K562 (cell line): ENCODE results near the gene PTGES3. TPM values are rescaled to one million over a fixed set of nuclear protein-coding genes. Genes with fewer than 3 reads are reported as not detected.

Experiments used
- ATF1 ChIP-seq, 2 experiments: fragments of 450-650 bp in 1 of 2; IDR thresholded peaks; 2 replicates each; pipeline ENCODE4 v1.6.1; 2016; ENCODE audit warnings: missing compliant biosample characterization in 1 of 2, missing genetic modification characterization in 1 of 2
- CCNT2 ChIP-seq: IDR thresholded peaks from 2 replicates; pipeline ENCODE4 v1.6.1; 2011; ENCODE audit warnings: borderline replicate concordance, low read depth, mild to moderate bottlenecking, moderate library complexity, mixed read lengths, low read length; ENCODE audit not compliant: insufficient read length; ENCODE audit errors: extremely low read depth
- CXXC5 ChIP-seq: fragments of 250-450 bp; sonication (Bioruptor Pico); IDR thresholded peaks from 2 replicates; pipeline ENCODE4 v1.8.0; 2022; ENCODE audit warnings: inconsistent platforms, mild to moderate bottlenecking, moderate library complexity
- E2F3 ChIP-seq: fragments of 250-450 bp; sonication (Bioruptor Pico); IDR thresholded peaks from 2 replicates; pipeline ENCODE4 v1.4.0; 2020; ENCODE audit warnings: mild to moderate bottlenecking
- FOXK2 ChIP-seq, 2 experiments: fragments of 450-650 bp; IDR thresholded peaks in 1 of 2; conservative IDR thresholded peaks in 1 of 2; 2 replicates each; pipeline ENCODE4 v1.6.1; 2016; ENCODE audit warnings: low read depth in 2 of 2, mild to moderate bottlenecking in 1 of 2
- GATAD2B ChIP-seq: fragments of 450-650 bp; IDR thresholded peaks from 2 replicates; pipeline ENCODE4 v1.6.1; 2017; ENCODE audit warnings: mild to moderate bottlenecking, borderline replicate concordance
- HCFC1 ChIP-seq: IDR thresholded peaks from 2 replicates; pipeline ENCODE4 v1.6.1; 2012; ENCODE audit warnings: low read depth, low read length, improper control_type of control experiment
- JUN ChIP-seq, 2 experiments: sonication (generic) in 1 of 2; formaldehyde crosslinking in 1 of 2; IDR thresholded peaks; 2 replicates each; pipeline versions ENCODE4 v1.6.1 to v1.8.0; 2012 to 2022; ENCODE audit warnings: borderline replicate concordance in 2 of 2, mild to moderate bottlenecking in 2 of 2, improper control_type of control experiment in 1 of 2, low read depth in 1 of 2, low read length in 1 of 2, missing genetic modification reagents in 1 of 2
- LEF1 ChIP-seq: fragments of 450-650 bp; IDR thresholded peaks from 2 replicates; pipeline ENCODE4 v1.6.1; 2016; ENCODE audit warnings: mild to moderate bottlenecking
- MCM5 ChIP-seq: fragments of 450-650 bp; IDR thresholded peaks from 2 replicates; pipeline ENCODE4 v1.6.1; 2016; ENCODE audit warnings: low read depth
- NEUROD1 ChIP-seq: fragments of 150-350 bp; IDR thresholded peaks from 2 replicates; pipeline ENCODE4 v1.6.1; 2014; ENCODE audit warnings: borderline replicate concordance, low read length, low read depth; ENCODE audit not compliant: partially characterized antibody
- NR2C2 ChIP-seq, 2 experiments: fragments of 200-800 bp in 1 of 2; sonication (Bioruptor generic) in 1 of 2; sonication (generic) in 1 of 2; formaldehyde crosslinking in 1 of 2; IDR thresholded peaks; 2 replicates each; pipeline versions ENCODE4 v1.6.1 to v1.8.0; 2016 to 2022; ENCODE audit warnings: mild to moderate bottlenecking in 1 of 2, missing compliant biosample characterization in 1 of 2, missing genetic modification characterization in 1 of 2, missing genetic modification reagents in 1 of 2
- U2AF1 ChIP-seq: fragments of 200-400 bp; formaldehyde crosslinking; optimal IDR thresholded peaks from 2 replicates; pipeline ENCODE3; 2017; ENCODE audit warnings: mild to moderate bottlenecking, low read depth, low read length, moderate library complexity
- ZNF561 ChIP-seq: fragments of 450-650 bp; formaldehyde crosslinking; conservative IDR thresholded peaks from 2 replicates; pipeline ENCODE4 v1.4.0; 2020; ENCODE audit warnings: mild to moderate bottlenecking, moderate library complexity
- ZNF695 ChIP-seq: fragments of 450-650 bp; formaldehyde crosslinking; IDR thresholded peaks from 2 replicates; pipeline ENCODE4 v1.4.0; 2020; ENCODE audit warnings: mild to moderate bottlenecking, moderate library complexity
- polyA plus RNA-seq, 8 experiments: library from polyadenylated mRNA; depleted of rRNA in 4 of 8; stranded (reverse) in 5 of 8; unstranded in 3 of 8; fragments of >200 nt; fragmentation: Nextera tagmentation in 2 of 8; fragmentation: Illumina TruSeq in 1 of 8; extraction: Ambion mirVana in 2 of 8; extraction: Trizol in 1 of 8; gene quantifications; 2 replicates each; pipeline versions ENCODE4 v1.2.1 to v1.2.3, GENCODE V29; 2011 to 2014; ENCODE audit warnings: inconsistent platforms in 1 of 8, missing spikeins in 1 of 8
- total RNA-seq, 7 experiments: library from RNA; depleted of rRNA in 6 of 7; stranded (reverse); fragments of >200 nt in 6 of 7; fragmentation: Illumina TruSeq in 2 of 7; extraction: Trizol in 2 of 7; gene quantifications; 2 replicates each; pipeline versions ENCODE4 v1.2.1 to v1.2.3, GENCODE V29; 2011 to 2021; ENCODE audit warnings: low replicate concordance in 1 of 7
- TF ChIP-seq, protein P1 (sequence below): fragments of 200-800 bp; sonication (Bioruptor generic); IDR thresholded peaks from 2 replicates; pipeline ENCODE4 v1.6.1; 2017; ENCODE audit warnings: missing genetic modification characterization, missing compliant biosample characterization
- TF ChIP-seq, protein P2 (sequence below): fragments of 450-650 bp; formaldehyde crosslinking; IDR thresholded peaks from 2 replicates; pipeline ENCODE4 v1.4.0; 2022; ENCODE audit warnings: mild to moderate bottlenecking, moderate library complexity
- TF ChIP-seq, protein P3 (sequence below): conservative IDR thresholded peaks from 2 replicates; pipeline ENCODE4 v1.6.1; 2011; ENCODE audit warnings: low read depth, mild to moderate bottlenecking, low read length; ENCODE audit not compliant: control insufficient read depth
- TF ChIP-seq, protein P4 (sequence below): fragments of 150-350 bp; conservative IDR thresholded peaks from 2 replicates; pipeline ENCODE4 v1.6.1; 2014; ENCODE audit warnings: low read length

Gene PTGES3
- total and polyA plus RNA-seq, 9 of the 15 experiments (the other 6 are each of a cell fraction or from before 2014, with no cell fraction given): 163 to 501 (median 213) TPM

DNA sequence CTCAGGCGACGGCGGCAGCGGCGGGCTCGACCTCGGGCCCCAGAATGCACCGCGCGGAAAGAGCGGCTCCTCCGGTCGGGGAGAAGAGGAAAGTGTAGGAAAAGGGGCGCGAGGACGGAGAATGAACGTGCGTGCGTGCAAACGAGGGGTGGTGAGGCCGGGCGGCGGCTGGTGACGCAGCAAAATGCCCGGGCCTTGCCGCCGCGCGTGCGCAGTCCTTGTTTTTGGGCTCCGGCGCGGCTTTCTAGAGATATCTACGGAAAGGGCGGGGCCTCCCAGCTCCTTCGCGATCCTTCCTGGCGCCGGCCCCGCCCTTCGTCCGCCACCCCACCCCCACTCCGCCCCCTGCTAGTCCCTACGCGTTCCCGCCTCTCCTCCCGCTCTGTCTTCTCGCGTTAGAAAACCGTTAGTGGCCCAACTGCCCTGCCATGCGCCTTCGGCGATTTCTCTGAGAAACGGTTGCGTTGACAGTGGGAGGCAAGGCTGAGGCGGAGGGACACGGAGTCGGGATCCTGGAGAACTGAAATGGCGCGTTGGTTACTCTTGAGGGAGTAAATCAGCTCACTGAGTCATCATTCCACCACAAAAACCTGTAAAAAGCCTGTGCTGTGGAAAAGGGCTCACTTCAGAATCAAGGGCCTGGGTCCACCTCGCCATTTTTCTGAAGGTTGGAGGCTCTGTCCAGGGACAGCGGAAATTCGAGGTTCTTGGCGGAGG lies at the start of gene PTGES3 (continued):
- TF ChIP-seq FOXK2 (conservative IDR thresholded peaks at IDR 0.05 in 1 of 2, IDR thresholded peaks at IDR 0.05 in 1 of 2; ENCODE audit: low read depth in 2 of 2): peak; percentile 10 to 32; a peak in 1 of 4 replicates
- peak; percentile 56; the same call in 1 of the 2 replicates for TF ChIP-seq E2F3 (CRISPR knock-in tag)
- no peak for TF ChIP-seq MCM5
- TF ChIP-seq CXXC5 (CRISPR knock-in tag): peak; percentile 96
- peak; percentile 82 for TF ChIP-seq CCNT2
- TF ChIP-seq, protein P1, sequence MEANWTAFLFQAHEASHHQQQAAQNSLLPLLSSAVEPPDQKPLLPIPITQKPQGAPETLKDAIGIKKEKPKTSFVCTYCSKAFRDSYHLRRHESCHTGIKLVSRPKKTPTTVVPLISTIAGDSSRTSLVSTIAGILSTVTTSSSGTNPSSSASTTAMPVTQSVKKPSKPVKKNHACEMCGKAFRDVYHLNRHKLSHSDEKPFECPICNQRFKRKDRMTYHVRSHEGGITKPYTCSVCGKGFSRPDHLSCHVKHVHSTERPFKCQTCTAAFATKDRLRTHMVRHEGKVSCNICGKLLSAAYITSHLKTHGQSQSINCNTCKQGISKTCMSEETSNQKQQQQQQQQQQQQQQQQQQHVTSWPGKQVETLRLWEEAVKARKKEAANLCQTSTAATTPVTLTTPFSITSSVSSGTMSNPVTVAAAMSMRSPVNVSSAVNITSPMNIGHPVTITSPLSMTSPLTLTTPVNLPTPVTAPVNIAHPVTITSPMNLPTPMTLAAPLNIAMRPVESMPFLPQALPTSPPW (CRISPR knock-in tag): peak; percentile 79
- peak; percentile 70 for TF ChIP-seq NEUROD1
- peak; percentile 77 for TF ChIP-seq HCFC1
- 0 out of 2 replicates have a peak, but pooled peaks have one; percentile 12 for TF ChIP-seq ZNF561 (CRISPR knock-in tag)
- TF ChIP-seq ZNF695 (CRISPR knock-in tag): no peak
- peak; percentile 32; the same call in 1 of the 2 replicates for TF ChIP-seq JUN (IDR thresholded peaks at IDR 0.05; ENCODE audit: borderline replicate concordance, low read depth, low read length)
- no peak; the same call in 1 of the 2 replicates for TF ChIP-seq JUN (CRISPR knock-in tag; IDR thresholded peaks at IDR 0.05; ENCODE audit: borderline replicate concordance)
- TF ChIP-seq, protein P2, sequence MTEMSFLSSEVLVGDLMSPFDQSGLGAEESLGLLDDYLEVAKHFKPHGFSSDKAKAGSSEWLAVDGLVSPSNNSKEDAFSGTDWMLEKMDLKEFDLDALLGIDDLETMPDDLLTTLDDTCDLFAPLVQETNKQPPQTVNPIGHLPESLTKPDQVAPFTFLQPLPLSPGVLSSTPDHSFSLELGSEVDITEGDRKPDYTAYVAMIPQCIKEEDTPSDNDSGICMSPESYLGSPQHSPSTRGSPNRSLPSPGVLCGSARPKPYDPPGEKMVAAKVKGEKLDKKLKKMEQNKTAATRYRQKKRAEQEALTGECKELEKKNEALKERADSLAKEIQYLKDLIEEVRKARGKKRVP (CRISPR knock-in tag): 0 out of 2 replicates have a peak, but pooled peaks have one; percentile 50
- no peak for TF ChIP-seq U2AF1
- TF ChIP-seq LEF1: peak; percentile 20; the same call in 1 of the 2 replicates
- TF ChIP-seq, protein P3, sequence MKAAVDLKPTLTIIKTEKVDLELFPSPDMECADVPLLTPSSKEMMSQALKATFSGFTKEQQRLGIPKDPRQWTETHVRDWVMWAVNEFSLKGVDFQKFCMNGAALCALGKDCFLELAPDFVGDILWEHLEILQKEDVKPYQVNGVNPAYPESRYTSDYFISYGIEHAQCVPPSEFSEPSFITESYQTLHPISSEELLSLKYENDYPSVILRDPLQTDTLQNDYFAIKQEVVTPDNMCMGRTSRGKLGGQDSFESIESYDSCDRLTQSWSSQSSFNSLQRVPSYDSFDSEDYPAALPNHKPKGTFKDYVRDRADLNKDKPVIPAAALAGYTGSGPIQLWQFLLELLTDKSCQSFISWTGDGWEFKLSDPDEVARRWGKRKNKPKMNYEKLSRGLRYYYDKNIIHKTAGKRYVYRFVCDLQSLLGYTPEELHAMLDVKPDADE: peak; percentile 48
- TF ChIP-seq, protein P4, sequence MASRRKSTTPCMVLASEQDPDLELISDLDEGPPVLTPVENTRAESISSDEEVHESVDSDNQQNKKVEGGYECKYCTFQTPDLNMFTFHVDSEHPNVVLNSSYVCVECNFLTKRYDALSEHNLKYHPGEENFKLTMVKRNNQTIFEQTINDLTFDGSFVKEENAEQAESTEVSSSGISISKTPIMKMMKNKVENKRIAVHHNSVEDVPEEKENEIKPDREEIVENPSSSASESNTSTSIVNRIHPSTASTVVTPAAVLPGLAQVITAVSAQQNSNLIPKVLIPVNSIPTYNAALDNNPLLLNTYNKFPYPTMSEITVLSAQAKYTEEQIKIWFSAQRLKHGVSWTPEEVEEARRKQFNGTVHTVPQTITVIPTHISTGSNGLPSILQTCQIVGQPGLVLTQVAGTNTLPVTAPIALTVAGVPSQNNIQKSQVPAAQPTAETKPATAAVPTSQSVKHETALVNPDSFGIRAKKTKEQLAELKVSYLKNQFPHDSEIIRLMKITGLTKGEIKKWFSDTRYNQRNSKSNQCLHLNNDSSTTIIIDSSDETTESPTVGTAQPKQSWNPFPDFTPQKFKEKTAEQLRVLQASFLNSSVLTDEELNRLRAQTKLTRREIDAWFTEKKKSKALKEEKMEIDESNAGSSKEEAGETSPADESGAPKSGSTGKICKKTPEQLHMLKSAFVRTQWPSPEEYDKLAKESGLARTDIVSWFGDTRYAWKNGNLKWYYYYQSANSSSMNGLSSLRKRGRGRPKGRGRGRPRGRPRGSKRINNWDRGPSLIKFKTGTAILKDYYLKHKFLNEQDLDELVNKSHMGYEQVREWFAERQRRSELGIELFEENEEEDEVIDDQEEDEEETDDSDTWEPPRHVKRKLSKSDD: 0 out of 2 replicates have a peak, but pooled peaks have one; percentile 4
- peak; percentile 55; the same call in 1 of the 2 replicates for TF ChIP-seq GATAD2B
- TF ChIP-seq NR2C2 (CRISPR knock-in tag; IDR thresholded peaks at IDR 0.05): no peak
- peak; percentile 67 for TF ChIP-seq NR2C2 (tag; IDR thresholded peaks at IDR 0.05)
- TF ChIP-seq ATF1 (CRISPR knock-in tag; IDR thresholded peaks at IDR 0.05): peak; percentile 66
- peak; percentile 90 for TF ChIP-seq ATF1 (tag; IDR thresholded peaks at IDR 0.05)
